Measurements from ENCODE around the gene OR52J3.
"Not testable (repeated sequence)": the region's sequence is repeated elsewhere in the genome, so short reads cannot be mapped to it uniquely, and the experiment has no call there.

OR52J3 gene

GRCh38 chr11:5037926-5038325 lies 8.4 kb upstream of the OR52J3 start:
- no peak for DNase-seq
- Histone ChIP-seq H3K4me3 (ENCODE audit: control insufficient read depth in 1 of 7, extremely low read depth in 1 of 7, insufficient read depth in 4 of 7, low read depth in 2 of 7, low read length in 6 of 7) (no peak overlapping the region), H3K36me3 (ENCODE audit: control insufficient read depth in 4 of 4, insufficient read depth in 4 of 4, low read length in 3 of 4) (no peaks in the 10 kb centered on the region), H3K9me3 (ENCODE audit: control extremely low read depth in 1 of 5, control insufficient read depth in 4 of 5, insufficient read depth in 2 of 5, low read depth in 1 of 5, low read length in 4 of 5) (no peaks in the 10 kb centered on the region), H3K27ac (ENCODE audit: insufficient read depth in 1 of 2, low read depth in 1 of 2, low read length in 2 of 2, poor library complexity in 1 of 2, severe bottlenecking in 2 of 2) (no peak overlapping the region), H3K27me3 (replicated peaks in 2 of 5; ENCODE audit: control insufficient read depth in 4 of 5, insufficient read depth in 5 of 5, low read length in 4 of 5) (no peaks in the 10 kb centered on the region), H3K4me1 (ENCODE audit: control extremely low read depth in 1 of 4, control insufficient read depth in 4 of 4, insufficient read depth in 4 of 4, low read length in 3 of 4) (no peaks in the 10 kb centered on the region)
- ChIA-PET POLR2A (no interaction called here), CTCF (no interaction called here)
- 63% methylated on average over 2 of the region's 2 CpGs for WGBS (ENCODE audit: insufficient coverage)

- Histone ChIP-seq H3K27ac (ENCODE audit: insufficient read depth in 1 of 2, low read depth in 1 of 2, low read length in 2 of 2, poor library complexity in 1 of 2, severe bottlenecking in 2 of 2) (no peak overlapping the region), H3K4me1 (ENCODE audit: control extremely low read depth in 1 of 4, control insufficient read depth in 4 of 4, insufficient read depth in 4 of 4, low read length in 3 of 4) (no peaks in the 10 kb centered on the region), H3K4me3 (ENCODE audit: control insufficient read depth in 1 of 7, extremely low read depth in 1 of 7, insufficient read depth in 4 of 7, low read depth in 2 of 7, low read length in 6 of 7) (no peak overlapping the region), H3K36me3 (ENCODE audit: control insufficient read depth in 4 of 4, insufficient read depth in 4 of 4, low read length in 3 of 4) (no peaks in the 10 kb centered on the region), H3K27me3 (replicated peaks in 2 of 5; ENCODE audit: control insufficient read depth in 4 of 5, insufficient read depth in 5 of 5, low read length in 4 of 5) (no peaks in the 10 kb centered on the region), H3K9me3 (ENCODE audit: control extremely low read depth in 1 of 5, control insufficient read depth in 4 of 5, insufficient read depth in 2 of 5, low read depth in 1 of 5, low read length in 4 of 5) (no peaks in the 10 kb centered on the region)
- 100% methylated on average over 1 of the region's 1 CpG for WGBS (ENCODE audit: insufficient coverage)
- no peak for DNase-seq
- ChIA-PET POLR2A (no interaction called here), CTCF (no interaction called here)
Observed at GRCh38 chr11:5038341-5038740, 8.0 kb upstream of the OR52J3 start.

- Histone ChIP-seq H3K36me3 (ENCODE audit: control insufficient read depth in 4 of 4, insufficient read depth in 4 of 4, low read length in 3 of 4) (no peaks in the 10 kb centered on the region), H3K4me1 (ENCODE audit: control extremely low read depth in 1 of 4, control insufficient read depth in 4 of 4, insufficient read depth in 4 of 4, low read length in 3 of 4) (no peaks in the 10 kb centered on the region), H3K27ac (ENCODE audit: insufficient read depth in 1 of 2, low read depth in 1 of 2, low read length in 2 of 2, poor library complexity in 1 of 2, severe bottlenecking in 2 of 2) (no peak overlapping the region), H3K27me3 (replicated peaks in 2 of 5; ENCODE audit: control insufficient read depth in 4 of 5, insufficient read depth in 5 of 5, low read length in 4 of 5) (no peaks in the 10 kb centered on the region), H3K9me3 (ENCODE audit: control extremely low read depth in 1 of 5, control insufficient read depth in 4 of 5, insufficient read depth in 2 of 5, low read depth in 1 of 5, low read length in 4 of 5) (no peaks in the 10 kb centered on the region), H3K4me3 (ENCODE audit: control insufficient read depth in 1 of 7, extremely low read depth in 1 of 7, insufficient read depth in 4 of 7, low read depth in 2 of 7, low read length in 6 of 7) (no peak overlapping the region)
- ChIA-PET POLR2A (no interaction called here), CTCF (no interaction called here)
- no peak for DNase-seq
- WGBS (ENCODE audit: insufficient coverage) = 70% methylated on average over 2 of the region's 4 CpGs
Observed at GRCh38 chr11:5040876-5041275, 5.5 kb upstream of the OR52J3 start.

GRCh38 chr11:5042091-5042490 lies 4.2 kb upstream of the OR52J3 start:
- Histone ChIP-seq H3K4me3 (ENCODE audit: control insufficient read depth in 1 of 7, extremely low read depth in 1 of 7, insufficient read depth in 4 of 7, low read depth in 2 of 7, low read length in 6 of 7) (no peak overlapping the region), H3K4me1 (ENCODE audit: control extremely low read depth in 1 of 4, control insufficient read depth in 4 of 4, insufficient read depth in 4 of 4, low read length in 3 of 4) (no peaks in the 10 kb centered on the region), H3K9me3 (ENCODE audit: control extremely low read depth in 1 of 5, control insufficient read depth in 4 of 5, insufficient read depth in 2 of 5, low read depth in 1 of 5, low read length in 4 of 5) (no peaks in the 10 kb centered on the region), H3K27ac (ENCODE audit: insufficient read depth in 1 of 2, low read depth in 1 of 2, low read length in 2 of 2, poor library complexity in 1 of 2, severe bottlenecking in 2 of 2) (no peak overlapping the region), H3K27me3 (replicated peaks in 2 of 5; ENCODE audit: control insufficient read depth in 4 of 5, insufficient read depth in 5 of 5, low read length in 4 of 5) (no peaks in the 10 kb centered on the region), H3K36me3 (ENCODE audit: control insufficient read depth in 4 of 4, insufficient read depth in 4 of 4, low read length in 3 of 4) (no peaks in the 10 kb centered on the region)
- 83% methylated on average over 2 of the region's 3 CpGs for WGBS (ENCODE audit: insufficient coverage)
- ChIA-PET CTCF (no interaction called here), POLR2A (no interaction called here)
- DNase-seq = no peak

GRCh38 chr11:5043380-5043779 lies 2.9 kb upstream of the OR52J3 start:
- Histone ChIP-seq H3K27ac (ENCODE audit: insufficient read depth in 1 of 2, low read depth in 1 of 2, low read length in 2 of 2, poor library complexity in 1 of 2, severe bottlenecking in 2 of 2) (no peak overlapping the region), H3K9me3 (ENCODE audit: control extremely low read depth in 1 of 5, control insufficient read depth in 4 of 5, insufficient read depth in 2 of 5, low read depth in 1 of 5, low read length in 4 of 5) (no peaks in the 10 kb centered on the region), H3K36me3 (ENCODE audit: control insufficient read depth in 4 of 4, insufficient read depth in 4 of 4, low read length in 3 of 4) (no peaks in the 10 kb centered on the region), H3K4me1 (ENCODE audit: control extremely low read depth in 1 of 4, control insufficient read depth in 4 of 4, insufficient read depth in 4 of 4, low read length in 3 of 4) (no peaks in the 10 kb centered on the region), H3K4me3 (ENCODE audit: control insufficient read depth in 1 of 7, extremely low read depth in 1 of 7, insufficient read depth in 4 of 7, low read depth in 2 of 7, low read length in 6 of 7) (no peak overlapping the region), H3K27me3 (replicated peaks in 2 of 5; ENCODE audit: control insufficient read depth in 4 of 5, insufficient read depth in 5 of 5, low read length in 4 of 5) (no peaks in the 10 kb centered on the region)
- WGBS (ENCODE audit: insufficient coverage) = 20% methylated on average over 1 of the region's 2 CpGs
- ChIA-PET POLR2A (no interaction called here), CTCF (no interaction called here)
- DNase-seq = no peak

- ChIA-PET POLR2A (no interaction called here), CTCF (no interaction called here)
- H3K27me3 ChIP-seq (replicated peaks in 2 of 5; ENCODE audit: control insufficient read depth in 4 of 5, insufficient read depth in 5 of 5, low read length in 4 of 5) = no peaks in the 10 kb centered on the region
- 90% methylated on average over 9 of the region's 15 CpGs for WGBS (ENCODE audit: insufficient coverage)
- no peak overlapping the region for H3K27ac ChIP-seq (ENCODE audit: insufficient read depth in 1 of 2, low read depth in 1 of 2, low read length in 2 of 2, poor library complexity in 1 of 2, severe bottlenecking in 2 of 2)
- H3K4me3 ChIP-seq (ENCODE audit: control insufficient read depth in 1 of 7, extremely low read depth in 1 of 7, insufficient read depth in 4 of 7, low read depth in 2 of 7, low read length in 6 of 7) = no peak overlapping the region
- H3K36me3 ChIP-seq (ENCODE audit: control insufficient read depth in 4 of 4, insufficient read depth in 4 of 4, low read length in 3 of 4) = no peaks in the 10 kb centered on the region
- H3K4me1 ChIP-seq (ENCODE audit: control extremely low read depth in 1 of 4, control insufficient read depth in 4 of 4, insufficient read depth in 4 of 4, low read length in 3 of 4) = no peaks in the 10 kb centered on the region
- DNase-seq = no peak
- H3K9me3 ChIP-seq (ENCODE audit: control extremely low read depth in 1 of 5, control insufficient read depth in 4 of 5, insufficient read depth in 2 of 5, low read depth in 1 of 5, low read length in 4 of 5) = no peaks in the 10 kb centered on the region
Observed at GRCh38 chr11:5046754-5047330, 516 bp downstream of the OR52J3 start.

GRCh38 chr11:5058679-5059078 lies 12.4 kb downstream of the OR52J3 start:
- H3K9me3 ChIP-seq (ENCODE audit: control extremely low read depth in 1 of 5, control insufficient read depth in 4 of 5, insufficient read depth in 2 of 5, low read depth in 1 of 5, low read length in 4 of 5); CTCF ChIA-PET; H3K36me3 ChIP-seq (ENCODE audit: control insufficient read depth in 4 of 4, insufficient read depth in 4 of 4, low read length in 3 of 4); H3K27me3 ChIP-seq (replicated peaks in 2 of 5; ENCODE audit: control insufficient read depth in 4 of 5, insufficient read depth in 5 of 5, low read length in 4 of 5); H3K4me1 ChIP-seq (ENCODE audit: control extremely low read depth in 1 of 4, control insufficient read depth in 4 of 4, insufficient read depth in 4 of 4, low read length in 3 of 4); H3K4me3 ChIP-seq (ENCODE audit: control insufficient read depth in 1 of 7, extremely low read depth in 1 of 7, insufficient read depth in 4 of 7, low read depth in 2 of 7, low read length in 6 of 7); H3K27ac ChIP-seq (ENCODE audit: insufficient read depth in 1 of 2, low read depth in 1 of 2, low read length in 2 of 2, poor library complexity in 1 of 2, severe bottlenecking in 2 of 2); POLR2A ChIA-PET; DNase-seq: not testable (repeated sequence)
- 80% methylated on average over 2 of the region's 5 CpGs for WGBS (ENCODE audit: insufficient coverage)

Data from common myeloid progenitor, CD34-positive (primary cell).